ENCODE data around the gene SLC23A2. TPM values are rescaled to one million over a fixed set of nuclear protein-coding genes. Genes with fewer than 3 reads are reported as not detected.

The SLC23A2 gene
- polyA plus RNA-seq, 1 donor from 2014 or later, result 38.3 TPM

DNA sequence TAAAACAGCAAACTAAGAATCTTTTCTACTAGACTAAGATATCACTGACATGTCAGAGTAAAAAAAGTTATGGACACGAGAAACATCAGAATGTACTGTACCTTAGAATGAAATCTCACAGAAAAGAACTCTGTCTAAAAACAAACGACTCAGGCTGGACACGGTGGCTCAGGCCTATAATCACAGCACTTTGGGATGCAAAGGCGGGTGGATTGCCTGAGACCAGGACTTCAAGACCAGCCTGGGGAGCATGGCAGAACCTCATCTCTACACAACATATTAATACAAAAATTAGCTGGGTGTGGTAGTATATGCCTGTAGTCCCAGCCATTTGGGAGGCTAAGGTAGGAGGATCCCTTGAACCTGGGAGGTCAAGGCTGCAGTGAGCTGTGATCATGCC, 157.0 kb downstream of the SLC23A2 start:
- TF ChIP-seq EP300 (conservative IDR thresholded peaks at IDR 0.05; ENCODE audit: poor library complexity, severe bottlenecking) (no peak), MXI1 (conservative IDR thresholded peaks at IDR 0.05; ENCODE audit: poor library complexity, severe bottlenecking) (no peak), SMC3 (conservative IDR thresholded peaks at IDR 0.05; ENCODE audit: poor library complexity) (no peak), EZH2 (IDR thresholded peaks at IDR 0.05; ENCODE audit: borderline replicate concordance, insufficient read depth, low read length, poor library complexity, severe bottlenecking) (no peak), POLR2AphosphoS5 (IDR thresholded peaks at IDR 0.05) (no peak), RAD21 (conservative IDR thresholded peaks at IDR 0.05) (no peak), REST (IDR thresholded peaks at IDR 0.05; ENCODE audit: borderline replicate concordance) (no peak), CTCF (IDR thresholded peaks at IDR 0.05; ENCODE audit: poor library complexity, severe bottlenecking) (no peak), TAF1 (IDR thresholded peaks at IDR 0.05; ENCODE audit: low read depth) (no peak)
- Histone ChIP-seq H3K27me3 (ENCODE audit: insufficient read depth, low read depth, low read length) (no peaks in the 10 kb centered on the region), H3K4me3 (ENCODE audit: low read length) (no peak overlapping the region), H3K4me2 (ENCODE audit: low read length) (no peak overlapping the region), H3K9me3 (ENCODE audit: low read length) (peaks cover 8% of the 10 kb centered on the region), H3F3A (ENCODE audit: insufficient read depth, low read length, poor library complexity, severe bottlenecking) (no peaks in the 10 kb centered on the region), H3K9me2 (ENCODE audit: insufficient read depth, low read length) (no peaks in the 10 kb centered on the region), H2AFZ (ENCODE audit: low read depth, low read length) (no peak overlapping the region), H3K79me2 (replicated peaks; ENCODE audit: insufficient read depth, low read length) (no peaks in the 10 kb centered on the region), H3K36me3 (ENCODE audit: insufficient read depth, low read length) (no peaks in the 10 kb centered on the region), H3K27ac (ENCODE audit: low read length) (no peak overlapping the region), H4K20me1 (ENCODE audit: insufficient read depth) (no peaks in the 10 kb centered on the region), H3K9ac (ENCODE audit: low read length) (no peak overlapping the region)

DNA sequence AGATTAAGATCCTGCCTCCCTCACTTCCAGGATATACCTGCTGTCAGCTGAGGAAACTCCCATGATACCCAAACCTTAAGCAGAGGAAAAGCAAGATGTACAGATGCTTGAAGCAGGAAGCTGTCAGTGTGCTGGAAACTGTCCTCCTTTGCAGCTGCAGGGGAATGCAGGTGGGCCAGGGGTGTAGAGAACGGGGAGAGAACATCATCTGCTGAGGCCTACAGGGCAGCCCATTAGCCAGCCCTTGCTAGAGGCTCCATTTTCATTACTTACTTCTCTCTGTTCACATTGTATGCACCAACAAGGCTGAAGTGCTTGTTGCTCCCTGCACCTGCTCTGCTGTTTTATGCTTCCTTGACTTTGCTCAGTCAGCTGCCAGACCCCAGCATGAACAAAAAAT, 160.5 kb downstream of the SLC23A2 start:
- Histone ChIP-seq H3K4me3 (ENCODE audit: low read length) (no peak overlapping the region), H3K4me2 (ENCODE audit: low read length) (no peak overlapping the region), H3K27ac (ENCODE audit: low read length) (no peak overlapping the region), H3K9me3 (ENCODE audit: low read length) (peaks cover 8% of the 10 kb centered on the region), H3K9ac (ENCODE audit: low read length) (no peak overlapping the region), H4K20me1 (ENCODE audit: insufficient read depth) (no peaks in the 10 kb centered on the region), H2AFZ (ENCODE audit: low read depth, low read length) (no peak overlapping the region), H3K9me2 (ENCODE audit: insufficient read depth, low read length) (no peaks in the 10 kb centered on the region), H3K79me2 (replicated peaks; ENCODE audit: insufficient read depth, low read length) (no peaks in the 10 kb centered on the region), H3F3A (ENCODE audit: insufficient read depth, low read length, poor library complexity, severe bottlenecking) (no peaks in the 10 kb centered on the region), H3K27me3 (ENCODE audit: insufficient read depth, low read depth, low read length) (no peaks in the 10 kb centered on the region), H3K36me3 (ENCODE audit: insufficient read depth, low read length) (no peaks in the 10 kb centered on the region)
- TF ChIP-seq EP300 (conservative IDR thresholded peaks at IDR 0.05; ENCODE audit: poor library complexity, severe bottlenecking) (no peak), MXI1 (conservative IDR thresholded peaks at IDR 0.05; ENCODE audit: poor library complexity, severe bottlenecking) (no peak), SMC3 (conservative IDR thresholded peaks at IDR 0.05; ENCODE audit: poor library complexity) (no peak), CTCF (IDR thresholded peaks at IDR 0.05; ENCODE audit: poor library complexity, severe bottlenecking) (no peak), RAD21 (conservative IDR thresholded peaks at IDR 0.05) (no peak), TAF1 (IDR thresholded peaks at IDR 0.05; ENCODE audit: low read depth) (no peak), REST (IDR thresholded peaks at IDR 0.05; ENCODE audit: borderline replicate concordance) (no peak), EZH2 (IDR thresholded peaks at IDR 0.05; ENCODE audit: borderline replicate concordance, insufficient read depth, low read length, poor library complexity, severe bottlenecking) (no peak), POLR2AphosphoS5 (IDR thresholded peaks at IDR 0.05) (no peak)

All from neural cell (in vitro differentiated cells).